Measurements from ENCODE around the gene DOCK1.

Gene DOCK1

DNA sequence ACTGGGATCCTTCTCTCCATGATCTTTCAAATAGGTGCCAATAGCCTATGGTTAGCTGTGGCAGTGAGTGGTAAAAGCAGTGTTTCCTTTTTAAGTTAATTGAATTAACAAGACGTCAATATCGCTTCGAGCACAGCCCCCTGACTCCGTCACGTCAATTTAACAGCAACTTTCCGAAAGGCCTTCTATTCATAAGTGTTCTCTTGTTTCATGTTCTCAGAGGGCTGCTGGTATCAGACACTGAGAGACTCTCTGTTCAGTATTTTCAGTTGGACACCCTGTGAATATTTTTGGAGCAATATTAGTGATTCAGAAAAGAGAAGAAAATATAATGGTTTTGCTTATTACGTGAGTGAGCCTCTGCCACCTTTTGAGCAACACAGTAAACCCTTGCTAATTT is 465.4 kb downstream of the DOCK1 start:
- Histone ChIP-seq H3K9ac (ENCODE audit: low read depth, low read length, poor library complexity) (no peak overlapping the region), H3K14ac (ENCODE audit: low read length) (no peak overlapping the region), H3K4me3 (ENCODE audit: low read length in 2 of 2) (no peak overlapping the region), H3K18ac (ENCODE audit: low read length) (no peak overlapping the region), H2BK12ac (ENCODE audit: low read length) (no peak overlapping the region), H3K79me1 (ENCODE audit: low read depth, low read length) (no peaks in the 10 kb centered on the region), H3K4me1 (ENCODE audit: control insufficient read depth in 2 of 2, insufficient read depth in 1 of 2, low read depth in 1 of 2, low read length in 2 of 2) (peaks cover 0 to 2% of the 10 kb centered on the region in 2 donors), H3K9me3 (replicated peaks in 1 of 2; ENCODE audit: control insufficient read depth in 2 of 2, insufficient read depth in 1 of 2, low read depth in 1 of 2, low read length in 2 of 2) (no peaks in the 10 kb centered on the region), H2AFZ (ENCODE audit: low read length) (no peak overlapping the region), H3K4me2 (ENCODE audit: insufficient read depth, low read length, poor library complexity, severe bottlenecking) (no peak overlapping the region), H3K23ac (ENCODE audit: low read depth, low read length, poor library complexity) (no peak overlapping the region), H2BK5ac (ENCODE audit: low read length) (no peak overlapping the region), H3K4ac (ENCODE audit: low read length) (no peak overlapping the region), H4K8ac (ENCODE audit: low read depth, low read length) (no peak overlapping the region), H2AK5ac (ENCODE audit: low read depth, low read length) (no peak overlapping the region), H4K91ac (ENCODE audit: low read depth, low read length, poor library complexity) (no peak overlapping the region), H2BK120ac (ENCODE audit: low read depth, low read length) (no peak overlapping the region), H3K27me3 (ENCODE audit: control insufficient read depth in 3 of 3, insufficient read depth in 3 of 3, low read depth in 1 of 3, low read length in 3 of 3) (no peaks in the 10 kb centered on the region), H3K36me3 (replicated peaks in 1 of 2; ENCODE audit: control insufficient read depth in 2 of 2, insufficient read depth in 2 of 2, low read length in 2 of 2) (peaks cover 5 to 45% of the 10 kb centered on the region in 2 donors), H2BK15ac (ENCODE audit: low read length) (no peak overlapping the region), H3K27ac (replicated peaks; ENCODE audit: low read length) (no peak overlapping the region)
- DNase-seq (ENCODE audit: low spot score) = no peak
- no CpG with 5 or more reads among the region's 7 CpGs for WGBS, 2 donors (ENCODE audit: extremely low coverage in 2 of 2, insufficient read length in 2 of 2, insufficient replicate concordance in 1 of 2)

- Histone ChIP-seq H4K8ac (ENCODE audit: low read depth, low read length) (no peak overlapping the region), H3K4ac (ENCODE audit: low read length) (no peak overlapping the region), H3K9me3 (replicated peaks in 1 of 2; ENCODE audit: control insufficient read depth in 2 of 2, insufficient read depth in 1 of 2, low read depth in 1 of 2, low read length in 2 of 2) (no peaks in the 10 kb centered on the region), H2BK15ac (ENCODE audit: low read length) (no peak overlapping the region), H3K36me3 (replicated peaks in 1 of 2; ENCODE audit: control insufficient read depth in 2 of 2, insufficient read depth in 2 of 2, low read length in 2 of 2) (peaks cover 5 to 45% of the 10 kb centered on the region in 2 donors), H3K18ac (ENCODE audit: low read length) (no peak overlapping the region), H3K14ac (ENCODE audit: low read length) (no peak overlapping the region), H3K23ac (ENCODE audit: low read depth, low read length, poor library complexity) (no peak overlapping the region), H2AK5ac (ENCODE audit: low read depth, low read length) (no peak overlapping the region), H2AFZ (ENCODE audit: low read length) (no peak overlapping the region), H3K4me2 (ENCODE audit: insufficient read depth, low read length, poor library complexity, severe bottlenecking) (no peak overlapping the region), H2BK12ac (ENCODE audit: low read length) (no peak overlapping the region), H4K91ac (ENCODE audit: low read depth, low read length, poor library complexity) (no peak overlapping the region), H3K4me1 (ENCODE audit: control insufficient read depth in 2 of 2, insufficient read depth in 1 of 2, low read depth in 1 of 2, low read length in 2 of 2) (no peaks in the 10 kb centered on the region), H2BK120ac (ENCODE audit: low read depth, low read length) (no peak overlapping the region), H3K27ac (replicated peaks; ENCODE audit: low read length) (no peak overlapping the region), H3K9ac (ENCODE audit: low read depth, low read length, poor library complexity) (no peak overlapping the region), H3K79me1 (ENCODE audit: low read depth, low read length) (no peaks in the 10 kb centered on the region), H3K27me3 (ENCODE audit: control insufficient read depth in 3 of 3, insufficient read depth in 3 of 3, low read depth in 1 of 3, low read length in 3 of 3) (no peaks in the 10 kb centered on the region), H3K4me3 (ENCODE audit: low read length in 2 of 2) (no peak overlapping the region), H2BK5ac (ENCODE audit: low read length) (no peak overlapping the region)
- DNase-seq (ENCODE audit: low spot score) = no peak
- no CpG with 5 or more reads among the region's 3 CpGs for WGBS, 2 donors (ENCODE audit: extremely low coverage in 2 of 2, insufficient read length in 2 of 2, insufficient replicate concordance in 1 of 2)
Measured at GRCh38 chr10:127372361-127372760, 467.1 kb downstream of the DOCK1 start.

DNA sequence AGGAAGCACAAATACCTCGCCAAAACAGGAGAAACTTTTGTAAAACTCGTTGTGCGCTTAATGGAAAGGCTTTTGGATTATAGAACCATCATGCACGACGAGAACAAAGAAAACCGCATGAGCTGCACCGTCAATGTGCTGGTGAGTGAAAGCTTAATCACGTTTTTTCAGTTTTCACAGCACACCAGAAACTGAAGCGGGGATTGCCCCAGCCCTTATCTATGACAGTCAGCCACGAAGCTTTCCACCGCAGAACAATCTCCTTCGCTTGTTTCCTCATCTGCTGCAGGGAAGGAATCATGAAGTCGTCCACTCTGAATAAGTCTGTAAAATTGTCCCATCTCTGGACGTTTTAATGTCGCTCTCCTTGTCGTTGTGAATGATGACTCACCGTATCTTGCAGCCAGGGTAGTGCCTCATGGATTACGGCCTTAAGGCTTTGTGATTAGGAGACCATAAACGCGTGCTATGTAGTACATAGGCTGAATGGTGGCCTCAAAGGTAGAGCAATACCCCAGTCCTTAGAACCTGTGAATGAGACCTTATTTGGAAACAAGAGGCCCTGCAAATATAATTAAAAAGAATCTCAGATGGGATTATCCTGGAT is 468.9 kb downstream of the DOCK1 start:
- no peak overlapping the region for H2BK120ac ChIP-seq (ENCODE audit: low read depth, low read length)
- H3K23ac ChIP-seq (ENCODE audit: low read depth, low read length, poor library complexity) = no peak overlapping the region
- no peak for DNase-seq (ENCODE audit: low spot score)
- H3K14ac ChIP-seq (ENCODE audit: low read length) = no peak overlapping the region
- H3K36me3 ChIP-seq (replicated peaks in 1 of 2; ENCODE audit: control insufficient read depth in 2 of 2, insufficient read depth in 2 of 2, low read length in 2 of 2) = peaks cover 5 to 41% of the 10 kb centered on the region in 2 donors
- no peak overlapping the region for H3K18ac ChIP-seq (ENCODE audit: low read length)
- H2BK12ac ChIP-seq (ENCODE audit: low read length) = no peak overlapping the region
- no CpG with 5 or more reads among the region's 20 CpGs for WGBS, 2 donors (ENCODE audit: extremely low coverage in 2 of 2, insufficient read length in 2 of 2, insufficient replicate concordance in 1 of 2)
- no peaks in the 10 kb centered on the region for H3K27me3 ChIP-seq (ENCODE audit: control insufficient read depth in 3 of 3, insufficient read depth in 3 of 3, low read depth in 1 of 3, low read length in 3 of 3)
- H3K4me3 ChIP-seq (ENCODE audit: low read length in 2 of 2) = no peak overlapping the region
- no peak overlapping the region for H4K91ac ChIP-seq (ENCODE audit: low read depth, low read length, poor library complexity)
- no peak overlapping the region for H3K9ac ChIP-seq (ENCODE audit: low read depth, low read length, poor library complexity)
- H2AFZ ChIP-seq (ENCODE audit: low read length) = no peak overlapping the region
- no peak overlapping the region for H2AK5ac ChIP-seq (ENCODE audit: low read depth, low read length)
- H3K79me1 ChIP-seq (ENCODE audit: low read depth, low read length) = no peaks in the 10 kb centered on the region
- H2BK5ac ChIP-seq (ENCODE audit: low read length) = no peak overlapping the region
- H2BK15ac ChIP-seq (ENCODE audit: low read length) = no peak overlapping the region
- H3K4me1 ChIP-seq (ENCODE audit: control insufficient read depth in 2 of 2, insufficient read depth in 1 of 2, low read depth in 1 of 2, low read length in 2 of 2) = no peaks in the 10 kb centered on the region
- no peak overlapping the region for H4K8ac ChIP-seq (ENCODE audit: low read depth, low read length)
- H3K9me3 ChIP-seq (replicated peaks in 1 of 2; ENCODE audit: control insufficient read depth in 2 of 2, insufficient read depth in 1 of 2, low read depth in 1 of 2, low read length in 2 of 2) = no peaks in the 10 kb centered on the region
- no peak overlapping the region for H3K27ac ChIP-seq (replicated peaks; ENCODE audit: low read length)
- H3K4me2 ChIP-seq (ENCODE audit: insufficient read depth, low read length, poor library complexity, severe bottlenecking) = no peak overlapping the region
- H3K4ac ChIP-seq (ENCODE audit: low read length) = no peak overlapping the region

DNA sequence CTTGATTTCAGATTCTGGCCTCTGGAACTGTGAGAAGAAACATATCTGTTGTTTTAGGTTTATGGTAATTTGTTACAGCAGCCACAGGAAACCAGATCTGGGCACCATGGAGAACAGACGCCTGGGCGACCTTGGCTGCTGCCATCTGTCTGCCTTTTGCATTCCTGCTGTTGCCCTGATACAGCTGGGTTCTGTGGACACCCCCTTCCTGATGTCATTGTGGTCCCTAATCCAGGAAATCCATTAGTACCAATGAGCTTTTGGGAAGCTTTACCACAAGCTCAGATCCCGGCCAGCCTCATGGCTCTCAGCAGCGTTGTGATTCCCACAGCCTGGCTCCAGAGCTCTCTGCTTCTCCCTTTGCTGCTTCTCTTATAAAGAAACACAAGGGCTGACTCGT is 469.7 kb downstream of the DOCK1 start:
- H3K4me2 ChIP-seq (ENCODE audit: insufficient read depth, low read length, poor library complexity, severe bottlenecking) = no peak overlapping the region
- H3K23ac ChIP-seq (ENCODE audit: low read depth, low read length, poor library complexity) = no peak overlapping the region
- H3K4me1 ChIP-seq (ENCODE audit: control insufficient read depth in 2 of 2, insufficient read depth in 1 of 2, low read depth in 1 of 2, low read length in 2 of 2) = no peaks in the 10 kb centered on the region
- no peak overlapping the region for H2BK120ac ChIP-seq (ENCODE audit: low read depth, low read length)
- no peak overlapping the region for H3K9ac ChIP-seq (ENCODE audit: low read depth, low read length, poor library complexity)
- no peak overlapping the region for H2BK5ac ChIP-seq (ENCODE audit: low read length)
- no peak overlapping the region for H3K14ac ChIP-seq (ENCODE audit: low read length)
- no peak overlapping the region for H2BK12ac ChIP-seq (ENCODE audit: low read length)
- H3K27me3 ChIP-seq (ENCODE audit: control insufficient read depth in 3 of 3, insufficient read depth in 3 of 3, low read depth in 1 of 3, low read length in 3 of 3) = no peaks in the 10 kb centered on the region
- no peaks in the 10 kb centered on the region for H3K79me1 ChIP-seq (ENCODE audit: low read depth, low read length)
- no peak overlapping the region for H4K91ac ChIP-seq (ENCODE audit: low read depth, low read length, poor library complexity)
- no peaks in the 10 kb centered on the region for H3K9me3 ChIP-seq (replicated peaks in 1 of 2; ENCODE audit: control insufficient read depth in 2 of 2, insufficient read depth in 1 of 2, low read depth in 1 of 2, low read length in 2 of 2)
- H2AK5ac ChIP-seq (ENCODE audit: low read depth, low read length) = no peak overlapping the region
- no peak for DNase-seq (ENCODE audit: low spot score)
- no peak overlapping the region for H2BK15ac ChIP-seq (ENCODE audit: low read length)
- H4K8ac ChIP-seq (ENCODE audit: low read depth, low read length) = no peak overlapping the region
- H3K36me3 ChIP-seq (replicated peaks in 1 of 2; ENCODE audit: control insufficient read depth in 2 of 2, insufficient read depth in 2 of 2, low read length in 2 of 2) = peaks cover 5 to 41% of the 10 kb centered on the region in 2 donors
- H3K18ac ChIP-seq (ENCODE audit: low read length) = no peak overlapping the region
- no peak overlapping the region for H3K4ac ChIP-seq (ENCODE audit: low read length)
- H2AFZ ChIP-seq (ENCODE audit: low read length) = no peak overlapping the region
- no peak overlapping the region for H3K27ac ChIP-seq (replicated peaks; ENCODE audit: low read length)
- WGBS, 2 donors (ENCODE audit: extremely low coverage in 2 of 2, insufficient read length in 2 of 2, insufficient replicate concordance in 1 of 2) = no CpG with 5 or more reads among the region's 5 CpGs
- no peak overlapping the region for H3K4me3 ChIP-seq (ENCODE audit: low read length in 2 of 2)

Data from neuronal stem cell (in vitro differentiated cells).